HUES6 (cell line): Measurements from ENCODE around the gene GDI1.
"Not testable (repeated sequence)": the region's sequence is repeated elsewhere in the genome, so short reads cannot be mapped to it uniquely, and the experiment has no call there.

Experiments used
- H3K27ac ChIP-seq: 2 replicates; pipeline ENCODE4 v1.7.0; 2013; ENCODE audit warnings: low read depth, mild to moderate bottlenecking, low read length, inconsistent platforms
- H3K27me3 ChIP-seq: 2 replicates; pipeline ENCODE4 v1.6.1; 2013; ENCODE audit warnings: low read length; ENCODE audit not compliant: control insufficient read depth, insufficient read depth
- H3K36me3 ChIP-seq: 2 replicates; pipeline ENCODE4 v1.6.1; 2013; ENCODE audit warnings: low read length; ENCODE audit not compliant: control insufficient read depth, insufficient read depth
- H3K4me1 ChIP-seq: 2 replicates; pipeline ENCODE4 v1.6.1; 2013; ENCODE audit warnings: low read length; ENCODE audit not compliant: control insufficient read depth, insufficient read depth
- H3K4me3 ChIP-seq: 2 replicates; pipeline ENCODE4 v1.5.1; 2013; ENCODE audit warnings: low read depth, low read length
- H3K9ac ChIP-seq: one replicate; pipeline ENCODE4 v1.6.1; 2013; ENCODE audit warnings: mild to moderate bottlenecking, low read length
- H3K9me3 ChIP-seq: 2 replicates; pipeline ENCODE4 v1.6.1; 2013; ENCODE audit warnings: low read depth, low read length; ENCODE audit not compliant: control insufficient read depth, insufficient read depth

GDI1 gene

GRCh38 chrX:154436983-154437752 lies at the start of gene GDI1:
Gene GDI1 (plus strand): TSS chrX:154437154. CDS start chrX:154437255, 101 bp downstream.
- Histone ChIP-seq H3K27ac (peak within 1 kb of the TSS; percentile 89; the same call in 1 of the 2 replicates), H3K9me3 (peaks cover 36% of the 10 kb centered on the region; the same call in 1 of the 2 replicates), H3K4me1 (peaks cover 17% of the 10 kb centered on the region; the same call in 1 of the 2 replicates), H3K27me3 (no peaks in the 10 kb centered on the region), H3K4me3 (peak within 1 kb of the TSS; percentile 75), H3K36me3 (peaks cover 57% of the 10 kb centered on the region), H3K9ac (peak within 1 kb of the TSS; percentile 86)

DNA sequence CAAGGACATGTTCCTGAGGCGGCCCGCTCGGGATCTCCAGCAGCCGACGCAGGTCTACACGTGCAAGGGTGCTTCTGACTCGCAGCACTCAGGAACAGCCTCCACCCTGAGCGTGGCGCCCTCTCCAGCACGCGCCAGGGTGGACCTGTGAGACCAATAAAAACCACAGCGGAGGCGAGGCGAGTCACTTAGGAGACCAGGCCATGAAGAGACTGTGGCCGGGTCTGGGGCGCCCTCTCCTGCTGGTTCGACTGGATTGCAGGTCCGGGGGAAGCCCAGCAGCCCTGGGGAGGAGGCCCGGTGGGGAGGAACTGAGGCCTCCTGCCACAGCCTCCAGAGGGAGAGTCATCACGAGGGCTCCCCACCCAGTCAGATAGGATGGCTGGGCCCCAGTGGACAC lies 48.9 kb upstream of the GDI1 start:
- not testable (repeated sequence) for H3K27me3 ChIP-seq, H3K4me1 ChIP-seq, H3K9me3 ChIP-seq, H3K27ac ChIP-seq, H3K9ac ChIP-seq, H3K4me3 ChIP-seq, H3K36me3 ChIP-seq

DNA sequence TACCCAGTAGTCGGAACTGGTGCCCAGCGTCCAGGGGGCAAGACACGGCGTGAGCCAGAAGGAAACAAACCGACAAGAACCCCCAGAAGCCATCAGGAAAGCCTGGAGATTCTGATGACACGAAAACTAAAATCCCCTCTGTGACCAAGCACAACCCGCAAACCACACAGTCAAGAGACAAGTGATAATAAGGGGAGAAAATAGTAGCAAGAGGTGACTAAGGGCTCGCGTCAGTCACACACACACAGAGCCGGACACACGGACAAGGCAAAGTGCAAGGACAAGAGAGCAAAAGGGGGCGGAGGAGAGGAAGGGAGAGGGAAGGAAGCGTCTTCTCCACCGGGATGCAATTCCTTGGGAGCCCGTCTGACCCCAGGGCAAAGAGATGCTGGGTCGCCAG lies 48.3 kb upstream of the GDI1 start:
- H3K36me3 ChIP-seq, H3K9ac ChIP-seq, H3K9me3 ChIP-seq, H3K27ac ChIP-seq, H3K27me3 ChIP-seq, H3K4me1 ChIP-seq, H3K4me3 ChIP-seq: not testable (repeated sequence)

DNA sequence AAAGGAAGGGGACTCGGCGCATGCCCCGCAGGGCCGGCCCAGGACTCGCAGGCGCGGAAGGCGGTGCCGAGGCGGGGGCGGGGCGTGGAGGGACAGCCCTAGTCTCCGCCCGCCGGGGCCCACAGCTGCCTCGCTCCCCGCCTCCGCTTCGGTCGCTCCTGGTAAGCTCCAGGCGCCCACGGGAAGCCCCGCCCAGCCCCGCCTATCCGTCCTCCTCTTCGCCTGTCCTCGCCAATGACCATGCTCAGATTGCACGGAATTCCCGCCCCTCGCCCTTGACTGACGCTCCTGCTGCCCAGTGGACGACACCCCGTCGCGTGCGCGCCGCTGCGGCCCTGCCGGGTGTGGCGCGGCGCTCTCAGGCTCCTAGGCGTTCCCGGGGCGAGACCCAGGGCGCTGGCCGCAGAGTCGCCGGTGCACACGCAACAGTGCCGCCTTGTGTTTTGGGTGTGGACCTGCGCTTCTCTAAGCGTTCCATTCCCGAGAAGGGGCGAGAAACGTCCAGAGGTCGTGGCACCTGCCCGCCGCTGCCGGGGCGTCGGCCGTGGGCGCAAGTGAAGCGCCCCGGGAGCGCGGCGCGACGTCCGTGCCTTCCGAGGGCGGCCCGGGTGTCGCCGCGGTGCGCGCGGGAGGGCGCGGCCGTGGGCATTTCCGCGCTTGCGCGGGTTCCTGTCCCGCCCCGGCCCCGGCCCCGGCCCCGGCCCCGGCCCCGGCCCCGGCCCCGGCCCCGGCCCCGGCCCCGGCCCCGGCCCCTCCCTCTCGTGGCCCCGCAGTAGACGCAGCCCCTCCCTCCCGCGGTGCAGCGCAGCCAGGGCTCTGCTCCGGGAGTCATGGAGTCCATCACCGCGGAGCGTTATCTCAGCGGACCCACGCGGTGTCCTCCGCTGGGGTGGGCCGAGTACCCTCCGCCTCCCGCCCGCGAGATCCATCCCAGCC lies 46.9 kb upstream of the GDI1 start:
- H3K27ac ChIP-seq, H3K36me3 ChIP-seq: not testable (repeated sequence)
- H3K4me3 ChIP-seq = 0 out of 2 replicates have a peak overlapping the region, but pooled peaks have one; percentile 35

DNA sequence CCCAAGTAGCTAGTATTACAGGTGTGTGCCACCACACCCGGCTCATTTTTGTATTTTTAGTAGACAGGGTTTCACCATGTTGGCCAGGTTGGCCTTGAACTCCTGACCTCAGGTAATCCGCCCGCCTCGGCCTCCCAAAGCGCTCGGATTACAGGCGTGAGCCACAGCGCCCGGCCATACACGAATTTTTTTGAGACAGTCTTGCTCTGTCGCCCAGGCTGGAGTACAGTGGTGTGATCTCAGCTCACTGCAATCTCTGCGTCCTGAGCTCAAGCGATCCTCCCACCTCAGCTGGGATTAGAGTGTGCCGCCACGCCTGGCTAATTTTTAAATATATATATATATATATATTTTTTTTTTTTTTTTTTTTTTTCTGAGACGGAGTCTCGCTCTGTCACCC lies 40.6 kb upstream of the GDI1 start:
- H3K27me3 ChIP-seq, H3K4me1 ChIP-seq, H3K9ac ChIP-seq, H3K4me3 ChIP-seq, H3K27ac ChIP-seq, H3K9me3 ChIP-seq: not testable (repeated sequence)
- H3K36me3 ChIP-seq = peaks cover 26% of the 10 kb centered on the region

More for the DNA sequence above, 46.9 kb upstream of the GDI1 start:
- not testable (repeated sequence) for H3K9me3 ChIP-seq, H3K4me1 ChIP-seq, H3K27me3 ChIP-seq, H3K9ac ChIP-seq

DNA sequence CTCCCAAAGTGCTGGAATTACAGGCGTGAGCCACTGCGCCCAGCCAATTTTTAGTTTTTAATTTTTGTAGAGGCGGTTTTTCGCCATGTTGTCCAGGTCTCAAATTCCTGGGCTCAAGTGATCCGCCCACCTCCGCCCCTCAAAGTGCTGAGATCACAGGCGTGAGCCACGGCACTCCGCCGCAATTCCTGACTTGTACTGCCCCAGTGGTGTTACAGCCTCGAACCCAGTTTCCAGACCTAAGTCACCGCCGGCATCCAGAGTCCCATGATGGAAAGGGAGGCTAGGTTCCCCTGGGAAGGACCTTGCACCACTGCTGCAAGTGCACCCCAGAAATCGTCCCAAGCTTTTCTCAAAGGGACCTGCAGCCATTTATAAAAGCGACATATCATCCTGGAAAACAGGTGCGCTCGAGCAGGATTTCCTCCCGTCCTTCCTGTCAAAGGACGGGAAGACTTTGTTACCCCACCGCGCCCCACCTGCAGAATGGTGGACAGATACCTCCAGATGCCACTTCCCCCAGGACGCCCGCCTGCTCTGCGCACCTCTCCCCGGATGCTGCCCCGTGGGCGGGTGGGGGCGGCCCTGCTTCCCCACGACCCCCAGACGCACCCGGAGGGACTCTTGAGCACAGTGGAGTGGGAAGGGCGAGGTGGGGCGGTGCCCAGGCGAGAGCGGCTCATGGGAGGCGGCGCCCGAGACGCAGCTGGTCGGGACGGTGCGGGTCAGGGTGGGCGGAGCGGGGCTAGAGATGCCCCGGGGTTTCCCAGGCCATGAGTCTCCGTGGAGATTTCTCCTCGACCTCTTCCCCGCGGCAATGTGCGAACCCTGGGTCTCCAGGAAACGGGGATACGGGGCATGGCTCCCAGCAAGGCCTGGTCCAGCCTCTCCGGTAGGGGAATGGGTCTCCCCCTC lies 39.7 kb upstream of the GDI1 start:
- peak overlapping the region; percentile 89 for H3K27ac ChIP-seq
- no peaks in the 10 kb centered on the region for H3K4me1 ChIP-seq
- H3K27me3 ChIP-seq = no peaks in the 10 kb centered on the region
- H3K4me3 ChIP-seq = peak overlapping the region; percentile 67
- H3K9me3 ChIP-seq = no peaks in the 10 kb centered on the region; the same call in 1 of the 2 replicates
- peak overlapping the region; percentile 99 for H3K9ac ChIP-seq
- peaks cover 27% of the 10 kb centered on the region for H3K36me3 ChIP-seq

DNA sequence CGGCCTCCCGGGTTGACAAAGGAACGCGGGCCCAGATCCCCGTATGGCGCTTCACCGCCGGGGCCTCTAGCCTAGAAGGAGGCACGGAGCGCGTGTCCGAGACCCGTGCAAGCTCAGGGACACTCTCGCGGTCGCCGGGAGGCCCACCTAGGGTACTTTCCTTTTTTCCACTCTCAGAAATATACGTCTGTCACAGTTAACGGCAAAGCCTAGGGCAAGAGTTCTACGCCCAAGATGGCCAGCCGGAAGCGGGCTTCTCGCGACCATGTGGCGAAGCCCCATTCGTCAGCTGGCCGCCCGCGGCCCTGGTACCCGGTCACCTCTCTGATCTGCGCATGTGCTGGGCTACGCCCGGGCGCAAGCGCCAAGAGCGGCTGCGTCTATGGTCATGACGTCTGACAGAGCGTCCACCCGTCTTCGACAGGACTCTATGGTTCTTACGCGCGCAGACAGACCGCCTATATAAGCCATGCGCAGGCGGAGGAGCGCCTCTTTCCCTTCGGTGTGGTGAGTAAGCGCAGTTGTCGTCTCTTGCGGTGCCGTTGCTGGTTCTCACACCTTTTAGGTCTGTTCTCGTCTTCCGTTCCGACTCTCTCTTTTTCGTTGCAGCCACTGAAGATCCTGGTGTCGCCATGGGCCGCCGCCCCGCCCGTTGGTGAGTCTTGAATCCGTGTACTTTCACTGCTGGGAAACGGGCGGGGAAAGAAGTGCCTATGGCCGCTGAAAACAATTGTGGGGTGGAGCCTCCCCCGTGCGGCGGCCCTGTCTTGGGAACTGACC lies 38.9 kb upstream of the GDI1 start, which contains the start of gene RPL10:
TSS of gene RPL10 (plus strand) at position 490 of the 780 bp plus-strand sequence. CDS start at position 633, 143 bp downstream.
- Histone ChIP-seq H3K4me1 (no peaks in the 10 kb centered on the region), H3K27ac (peak within 1 kb of the TSS; percentile 89), H3K27me3 (no peaks in the 10 kb centered on the region), H3K4me3 (peak within 1 kb of the TSS; percentile 84), H3K36me3 (peaks cover 27% of the 10 kb centered on the region), H3K9ac (peak within 1 kb of the TSS; percentile 99), H3K9me3 (peaks cover under 1% of the 10 kb centered on the region; the same call in 1 of the 2 replicates)

GRCh38 chrX:154398668-154399526 lies 38.1 kb upstream of the GDI1 start:
- Histone ChIP-seq H3K4me3 (peak overlapping the region; percentile 84), H3K27me3 (no peaks in the 10 kb centered on the region)

DNA sequence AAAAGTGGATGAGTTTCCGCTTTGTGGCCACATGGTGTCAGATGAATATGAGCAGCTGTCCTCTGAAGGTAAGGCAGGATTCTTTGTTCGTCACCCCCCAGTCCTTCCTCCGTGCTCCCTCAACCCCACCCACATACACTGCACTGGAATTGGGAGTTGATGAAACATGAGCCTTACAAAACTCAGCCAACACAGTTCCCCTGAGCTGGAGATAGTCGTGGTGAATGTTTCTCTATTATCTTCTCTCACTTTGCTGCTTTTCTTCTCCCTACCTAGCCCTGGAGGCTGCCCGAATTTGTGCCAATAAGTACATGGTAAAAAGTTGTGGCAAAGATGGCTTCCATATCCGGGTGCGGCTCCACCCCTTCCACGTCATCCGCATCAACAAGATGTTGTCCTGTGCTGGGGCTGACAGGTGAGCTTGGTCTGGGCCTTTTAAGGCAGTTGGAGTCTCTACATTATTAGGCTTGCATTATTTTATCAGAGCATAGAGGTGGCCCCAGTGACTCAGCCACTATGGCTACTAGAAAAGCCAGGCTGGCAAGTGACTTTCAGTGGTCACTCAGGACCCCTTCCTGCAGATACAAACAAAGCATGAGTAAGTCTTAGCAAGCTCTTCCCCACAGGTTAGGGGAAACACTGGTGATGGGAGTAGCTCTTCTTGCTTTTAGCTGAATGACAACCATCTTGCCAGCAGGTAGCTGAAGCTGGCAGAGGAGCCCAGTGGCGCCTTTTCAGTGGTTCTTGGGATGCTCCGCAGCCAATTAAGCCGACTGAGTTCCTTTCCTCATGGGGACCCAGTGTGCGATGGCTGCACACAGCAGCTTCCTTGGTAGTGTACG lies 37.2 kb upstream of the GDI1 start:
- H3K27me3 ChIP-seq = no peaks in the 10 kb centered on the region
- H3K36me3 ChIP-seq = peaks cover 27% of the 10 kb centered on the region
- peak overlapping the region; percentile 84 for H3K4me3 ChIP-seq
- no peaks in the 10 kb centered on the region for H3K4me1 ChIP-seq
- H3K9me3 ChIP-seq = peaks cover 7% of the 10 kb centered on the region; the same call in 1 of the 2 replicates
- no peak overlapping the region for H3K27ac ChIP-seq
- peak overlapping the region; percentile 99 for H3K9ac ChIP-seq

More at GRCh38 chrX:154398668-154399526, 38.1 kb upstream of the GDI1 start:
- H3K9me3 ChIP-seq = peaks cover 6% of the 10 kb centered on the region; the same call in 1 of the 2 replicates
- peaks cover 27% of the 10 kb centered on the region for H3K36me3 ChIP-seq
- peak overlapping the region; percentile 85 for H3K27ac ChIP-seq
- no peaks in the 10 kb centered on the region for H3K4me1 ChIP-seq
- H3K9ac ChIP-seq = peak overlapping the region; percentile 99
